Smooth muscle cell (in vitro differentiated cells): Measurements from ENCODE around the gene GLIPR1L2. TPM values are rescaled to one million over a fixed set of nuclear protein-coding genes. Genes with fewer than 3 reads are reported as not detected.
"Not testable (repeated sequence)": the region's sequence is repeated elsewhere in the genome, so short reads cannot be mapped to it uniquely, and the experiment has no call there.

Experiments
- DNase-seq: peaks from one replicate; lab custom pipeline; 2025; ENCODE audit not compliant: unreplicated experiment; lab: John Stamatoyannopoulos, UW
- H2AFZ ChIP-seq: fragments of 200-600 bp; sonication (generic); 2 replicates; pipeline ENCODE4 v1.6.0; 2016; ENCODE audit warnings: antibody characterized with exemption, low read depth, mild to moderate bottlenecking
- H3F3A ChIP-seq: fragments of 200-600 bp; sonication (generic); 2 replicates; pipeline ENCODE4 v1.6.0; 2017; ENCODE audit warnings: antibody characterized with exemption, low read depth
- H3K27ac ChIP-seq: fragments of 200-600 bp; sonication (generic); 2 replicates; pipeline ENCODE4 v1.5.1; 2016; ENCODE audit warnings: low read depth, mild to moderate bottlenecking
- H3K27me3 ChIP-seq: fragments of 200-600 bp; sonication (generic); 2 replicates; pipeline ENCODE4 v1.6.1; 2016; ENCODE audit warnings: low read depth, mild to moderate bottlenecking
- H3K36me3 ChIP-seq: fragments of 200-600 bp; sonication (generic); 2 replicates; pipeline ENCODE4 v1.5.1; 2016; ENCODE audit warnings: low read depth
- H3K4me1 ChIP-seq: fragments of 200-600 bp; sonication (generic); 2 replicates; pipeline ENCODE4 v1.5.1; 2016; ENCODE audit warnings: low read depth
- H3K4me2 ChIP-seq: fragments of 200-600 bp; sonication (generic); 2 replicates; pipeline ENCODE4 v1.6.0; 2016; ENCODE audit warnings: mild to moderate bottlenecking
- H3K4me3 ChIP-seq: fragments of 200-600 bp; sonication (generic); 2 replicates; pipeline ENCODE4 v1.5.1; 2016; ENCODE audit warnings: mild to moderate bottlenecking
- H3K79me2 ChIP-seq: fragments of 200-600 bp; sonication (generic); 2 replicates; pipeline ENCODE4 v1.6.0; 2016; ENCODE audit warnings: low read depth, mild to moderate bottlenecking
- H3K9ac ChIP-seq: fragments of 200-600 bp; sonication (generic); 2 replicates; pipeline ENCODE4 v1.6.0; 2016; ENCODE audit warnings: low read depth
- H3K9me3 ChIP-seq: fragments of 200-600 bp; sonication (generic); replicated peaks from 2 replicates; pipeline ENCODE4 v1.5.1; 2016; ENCODE audit warnings: low read depth
- H4K20me1 ChIP-seq: fragments of 200-600 bp; sonication (generic); 2 replicates; pipeline ENCODE4 v1.6.0; 2016; ENCODE audit warnings: low read depth
- CTCF ChIP-seq: fragments of 200-600 bp; sonication (generic); IDR thresholded peaks from 2 replicates; pipeline ENCODE4 v1.5.1; 2017; ENCODE audit warnings: borderline replicate concordance, mild to moderate bottlenecking, antibody characterized with exemption; ENCODE audit not compliant: insufficient read depth, poor library complexity, severe bottlenecking
- WGBS: methylation state at CpG from one replicate; pipeline ENCODE4 v1.1.7; 2016; ENCODE audit warnings: low lambda C conversion rate; 5-methylcytosine and 5-hydroxymethylcytosine counted together
- polyA plus RNA-seq: library from polyadenylated mRNA; unstranded; fragments of >200 nt; fragmentation: Nextera tagmentation; extraction: Ambion mirVana; gene quantifications from 2 replicates; pipeline ENCODE4 v1.2.1, GENCODE V29; 2016
- total RNA-seq: library from RNA; depleted of rRNA; stranded (reverse); fragments of >200 nt; gene quantifications from 2 replicates; pipeline ENCODE4 v1.2.3, GENCODE V29; 2014

The GLIPR1L2 gene
- total RNA-seq (0.13 and 2.5 TPM in 2 replicates), polyA plus RNA-seq (not detected in 2 replicates)

- WGBS: 6% methylated on average over 34 of the region's 36 CpGs
- Histone ChIP-seq H2AFZ (peak within 1 kb of the TSS; percentile 99), H3K36me3 (no peaks in the 10 kb centered on the region), H3K4me2 (peak within 1 kb of the TSS; percentile 82), H3F3A (no peaks in the 10 kb centered on the region), H3K4me3 (peak within 1 kb of the TSS; percentile 63), H3K27ac (peak within 1 kb of the TSS; percentile 64), H3K9ac (peak within 1 kb of the TSS; percentile 57), H4K20me1 (no peaks in the 10 kb centered on the region), H3K27me3 (no peaks in the 10 kb centered on the region), H3K4me1 (no peaks in the 10 kb centered on the region), H3K9me3 (no peaks in the 10 kb centered on the region), H3K79me2 (no peaks in the 10 kb centered on the region)
- TF ChIP-seq CTCF: peak; percentile 71
- DNase-seq: peak; percentile 61
Observed at GRCh38 chr12:75390899-75391538, at the start of gene GLIPR1L2. Gene GLIPR1L2 (plus strand): TSS chr12:75391089. CDS start chr12:75391117, 28 bp downstream.

GRCh38 chr12:75341873-75342272, 49.0 kb upstream of the GLIPR1L2 start:
- Histone ChIP-seq H3K4me1 (no peaks in the 10 kb centered on the region), H3K36me3 (no peaks in the 10 kb centered on the region), H3K27me3 (no peaks in the 10 kb centered on the region), H3K4me2 (no peak overlapping the region), H3K27ac (no peak overlapping the region), H4K20me1 (no peaks in the 10 kb centered on the region), H3K9me3 (no peaks in the 10 kb centered on the region), H3K79me2 (no peaks in the 10 kb centered on the region), H3K9ac (no peak overlapping the region), H3K4me3 (no peak overlapping the region), H2AFZ (no peak overlapping the region), H3F3A (no peaks in the 10 kb centered on the region)
- DNase-seq: no peak
- no peak for TF ChIP-seq CTCF
- WGBS: 84% methylated on average over 5 of the region's 5 CpGs

GRCh38 chr12:75345531-75345930, 45.4 kb upstream of the GLIPR1L2 start:
- no peak overlapping the region for H3K4me3 ChIP-seq

GRCh38 chr12:75346215-75346614, 44.7 kb upstream of the GLIPR1L2 start:
- H2AFZ ChIP-seq, H3K27ac ChIP-seq, H3K79me2 ChIP-seq, DNase-seq, H3K27me3 ChIP-seq, H3K9ac ChIP-seq, H3K4me3 ChIP-seq, H3F3A ChIP-seq, H3K36me3 ChIP-seq, H3K4me1 ChIP-seq, H3K9me3 ChIP-seq, H4K20me1 ChIP-seq, H3K4me2 ChIP-seq: not testable (repeated sequence)
- 95% methylated on average over 6 of the region's 6 CpGs for WGBS

More at GRCh38 chr12:75345531-75345930, 45.4 kb upstream of the GLIPR1L2 start:
- H4K20me1 ChIP-seq: no peaks in the 10 kb centered on the region
- H3K4me2 ChIP-seq: no peak overlapping the region
- 80% methylated on average over 2 of the region's 2 CpGs for WGBS
- no peaks in the 10 kb centered on the region for H3K27me3 ChIP-seq
- H3K36me3 ChIP-seq: no peaks in the 10 kb centered on the region
- H2AFZ ChIP-seq: no peak overlapping the region
- H3K79me2 ChIP-seq: no peaks in the 10 kb centered on the region
- H3K9ac ChIP-seq: no peak overlapping the region
- no peak overlapping the region for H3K27ac ChIP-seq
- no peak for TF ChIP-seq CTCF
- H3K4me1 ChIP-seq: no peaks in the 10 kb centered on the region
- H3F3A ChIP-seq: no peaks in the 10 kb centered on the region
- no peaks in the 10 kb centered on the region for H3K9me3 ChIP-seq
- no peak for DNase-seq
